22Rv1 (cell line): ENCODE results near the gene SOX9.

Experiments
- ZFX ChIP-seq: fragments of 450-650 bp; IDR thresholded peaks from 2 replicates; pipeline ENCODE4 v1.6.1; 2017; ENCODE audit warnings: antibody characterized with exemption, borderline replicate concordance
- TF ChIP-seq, protein P1 (sequence below): fragments of 450-650 bp; IDR thresholded peaks from 2 replicates; pipeline ENCODE4 v1.5.1; 2017; ENCODE audit warnings: mild to moderate bottlenecking

DNA sequence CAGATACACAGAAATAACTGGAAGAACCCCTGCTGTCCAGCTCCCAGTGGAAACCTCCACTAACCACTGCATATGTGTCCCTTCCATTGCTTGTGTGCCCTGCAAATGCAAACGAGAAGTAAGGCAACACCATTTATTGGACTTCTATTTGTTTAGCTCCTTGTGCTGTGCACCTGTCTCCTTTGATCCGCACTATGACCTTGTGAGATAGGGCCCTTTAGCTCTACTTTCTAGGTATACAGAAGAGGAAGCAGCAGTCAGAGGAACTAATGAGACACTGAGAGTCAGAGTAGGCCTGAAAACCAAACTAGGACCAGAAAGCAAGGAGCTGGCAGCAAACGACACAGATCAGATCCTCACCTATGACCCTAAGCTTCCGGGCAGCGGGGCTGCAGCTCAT is 22.4 kb downstream of the SOX9 start:
- TF ChIP-seq, protein P1, sequence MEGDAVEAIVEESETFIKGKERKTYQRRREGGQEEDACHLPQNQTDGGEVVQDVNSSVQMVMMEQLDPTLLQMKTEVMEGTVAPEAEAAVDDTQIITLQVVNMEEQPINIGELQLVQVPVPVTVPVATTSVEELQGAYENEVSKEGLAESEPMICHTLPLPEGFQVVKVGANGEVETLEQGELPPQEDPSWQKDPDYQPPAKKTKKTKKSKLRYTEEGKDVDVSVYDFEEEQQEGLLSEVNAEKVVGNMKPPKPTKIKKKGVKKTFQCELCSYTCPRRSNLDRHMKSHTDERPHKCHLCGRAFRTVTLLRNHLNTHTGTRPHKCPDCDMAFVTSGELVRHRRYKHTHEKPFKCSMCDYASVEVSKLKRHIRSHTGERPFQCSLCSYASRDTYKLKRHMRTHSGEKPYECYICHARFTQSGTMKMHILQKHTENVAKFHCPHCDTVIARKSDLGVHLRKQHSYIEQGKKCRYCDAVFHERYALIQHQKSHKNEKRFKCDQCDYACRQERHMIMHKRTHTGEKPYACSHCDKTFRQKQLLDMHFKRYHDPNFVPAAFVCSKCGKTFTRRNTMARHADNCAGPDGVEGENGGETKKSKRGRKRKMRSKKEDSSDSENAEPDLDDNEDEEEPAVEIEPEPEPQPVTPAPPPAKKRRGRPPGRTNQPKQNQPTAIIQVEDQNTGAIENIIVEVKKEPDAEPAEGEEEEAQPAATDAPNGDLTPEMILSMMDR, result no peak
- TF ChIP-seq ZFX, result no peak
